H9 (cell line): ENCODE measurements around the gene PAQR5. TPM values are rescaled to one million over a fixed set of nuclear protein-coding genes. Genes with fewer than 3 reads are reported as not detected.

Experiments
- DNase-seq: peaks from one replicate; pipeline ENCODE4 v3.0.0-alpha.2; 2017
- H2AFZ ChIP-seq: one replicate; pipeline ENCODE4 v1.6.1; 2013; ENCODE audit warnings: mild to moderate bottlenecking, low read length, control low read depth, moderate library complexity
- H2AK5ac ChIP-seq: 2 replicates; pipeline ENCODE4 v1.6.1; 2013; ENCODE audit warnings: low read length, control low read depth, mixed read lengths; ENCODE audit not compliant: insufficient read length
- H2BK120ac ChIP-seq: one replicate; pipeline ENCODE4 v1.6.1; 2013; ENCODE audit warnings: low read depth, mild to moderate bottlenecking, low read length, control low read depth, inconsistent platforms; ENCODE audit not compliant: poor library complexity, severe bottlenecking
- H2BK12ac ChIP-seq: 2 replicates; pipeline ENCODE4 v1.6.1; 2013; ENCODE audit warnings: low read length, control low read depth, mixed read lengths, low read depth; ENCODE audit not compliant: insufficient read length
- H2BK15ac ChIP-seq: 2 replicates; pipeline ENCODE4 v1.6.1; 2013; ENCODE audit warnings: low read depth, low read length, control low read depth
- H2BK20ac ChIP-seq: one replicate; pipeline ENCODE4 v1.6.1; 2013; ENCODE audit warnings: low read depth, mild to moderate bottlenecking, low read length, control low read depth, inconsistent platforms; ENCODE audit not compliant: poor library complexity, severe bottlenecking
- H2BK5ac ChIP-seq: 2 replicates; pipeline ENCODE4 v1.6.1; 2013; ENCODE audit warnings: low read length, control low read depth, mixed read lengths; ENCODE audit not compliant: insufficient read length
- H3K14ac ChIP-seq: 2 replicates; pipeline ENCODE4 v1.6.1; 2013; ENCODE audit warnings: low read length, control low read depth; ENCODE audit not compliant: insufficient read depth
- H3K18ac ChIP-seq: 2 replicates; pipeline ENCODE4 v1.6.1; 2013; ENCODE audit warnings: low read depth, mild to moderate bottlenecking, mixed read lengths, low read length, control low read depth; ENCODE audit not compliant: insufficient read length
- H3K23ac ChIP-seq: 2 replicates; pipeline ENCODE4 v1.6.1; 2013; ENCODE audit warnings: low read length, control low read depth, mixed read lengths, low read depth; ENCODE audit not compliant: insufficient read length
- H3K23me2 ChIP-seq: 2 replicates; pipeline ENCODE4 v1.6.1; 2013; ENCODE audit warnings: low read depth, mild to moderate bottlenecking, mixed read lengths, low read length, control low read depth; ENCODE audit not compliant: insufficient read length, poor library complexity, severe bottlenecking
- H3K27ac ChIP-seq: 2 replicates; pipeline ENCODE4 v1.5.1; 2013; ENCODE audit warnings: low read length, control low read depth, mixed read lengths, low read depth; ENCODE audit not compliant: insufficient read length
- H3K27me3 ChIP-seq: 2 replicates; pipeline ENCODE4 v1.6.1; 2013; ENCODE audit warnings: low read length, control low read depth, inconsistent platforms; ENCODE audit not compliant: insufficient read depth
- H3K4ac ChIP-seq: 2 replicates; pipeline ENCODE4 v1.6.1; 2013; ENCODE audit warnings: low read depth, mild to moderate bottlenecking, control low read depth, inconsistent platforms, low read length, moderate library complexity
- H3K4me1 ChIP-seq: 2 replicates; pipeline ENCODE4 v1.6.1; 2013; ENCODE audit warnings: low read length, control low read depth, inconsistent platforms; ENCODE audit not compliant: insufficient read depth
- H3K4me2 ChIP-seq: 2 replicates; pipeline ENCODE4 v1.6.1; 2013; ENCODE audit warnings: low read length, control low read depth, mixed read lengths; ENCODE audit not compliant: insufficient read length, insufficient read depth
- H3K56ac ChIP-seq: 2 replicates; pipeline ENCODE4 v1.6.1; 2013; ENCODE audit warnings: low read depth, mild to moderate bottlenecking, mixed read lengths, low read length, control low read depth; ENCODE audit not compliant: insufficient read length
- H3K79me1 ChIP-seq: 2 replicates; pipeline ENCODE4 v1.6.1; 2013; ENCODE audit warnings: low read depth, mild to moderate bottlenecking, moderate library complexity, low read length, control low read depth, inconsistent platforms; ENCODE audit not compliant: insufficient read depth, poor library complexity, severe bottlenecking
- H3K79me2 ChIP-seq: 2 replicates; pipeline ENCODE4 v1.6.1; 2013; ENCODE audit warnings: low read length, control low read depth, inconsistent platforms; ENCODE audit not compliant: insufficient read depth
- H3K9ac ChIP-seq: 2 replicates; pipeline ENCODE4 v1.6.1; 2013; ENCODE audit warnings: low read length, control low read depth, mixed read lengths; ENCODE audit not compliant: insufficient read length; ENCODE audit errors: extremely low read depth
- H3K9me3 ChIP-seq: one replicate; pipeline ENCODE4 v1.6.1; 2013; ENCODE audit warnings: low read depth, low read length, inconsistent platforms; ENCODE audit not compliant: control insufficient read depth
- H3T11ph ChIP-seq: one replicate; pipeline ENCODE4 v1.6.1; 2013; ENCODE audit warnings: mild to moderate bottlenecking, low read length, control low read depth, inconsistent platforms
- H4K20me1 ChIP-seq: one replicate; pipeline ENCODE4 v1.6.1; 2013; ENCODE audit not compliant: control insufficient read depth, insufficient read length, insufficient read depth
- H4K5ac ChIP-seq: 2 replicates; pipeline ENCODE4 v1.6.1; 2013; ENCODE audit warnings: low read depth, mild to moderate bottlenecking, mixed read lengths, low read length, control low read depth; ENCODE audit not compliant: insufficient read length
- H4K8ac ChIP-seq: replicated peaks from 2 replicates; pipeline ENCODE4 v1.6.1; 2013; ENCODE audit warnings: low read length, control low read depth, mixed read lengths, low read depth; ENCODE audit not compliant: insufficient read length
- H4K91ac ChIP-seq: 2 replicates; pipeline ENCODE4 v1.6.1; 2013; ENCODE audit warnings: low read depth, mild to moderate bottlenecking, moderate library complexity, mixed read lengths, low read length, control low read depth; ENCODE audit not compliant: insufficient read length
- H3K27ac Mint-ChIP-seq, 3 experiments: 2 replicates in 2 of 3; 3 replicates in 1 of 3; pipeline ENCODE4 v1.8.0; 2020 to 2021; ENCODE audit warnings: mixed read lengths in 3 of 3, mild to moderate bottlenecking in 1 of 3, moderate library complexity in 1 of 3
- H3K27me3 Mint-ChIP-seq: 2 replicates; pipeline ENCODE4 v1.8.0; 2021; ENCODE audit warnings: low read depth, mild to moderate bottlenecking, moderate library complexity, mixed read lengths
- H3K36me3 Mint-ChIP-seq, 3 experiments: 2 replicates in 2 of 3; 3 replicates in 1 of 3; pipeline ENCODE4 v1.8.0; 2020 to 2021; ENCODE audit warnings: low read depth in 3 of 3, mixed read lengths in 3 of 3; ENCODE audit not compliant: insufficient read depth in 1 of 3
- H3K4me1 Mint-ChIP-seq, 2 experiments: 2 replicates each; pipeline ENCODE4 v1.8.0; 2020; ENCODE audit warnings: mixed read lengths in 2 of 2
- H3K4me3 Mint-ChIP-seq, 2 experiments: 2 replicates in 1 of 2; 3 replicates in 1 of 2; pipeline ENCODE4 v1.8.0; 2020 to 2021; ENCODE audit warnings: mild to moderate bottlenecking in 2 of 2, mixed read lengths in 2 of 2, moderate library complexity in 1 of 2
- H3K9me3 Mint-ChIP-seq, 2 experiments: 2 replicates in 1 of 2; 3 replicates in 1 of 2; pipeline ENCODE4 v1.8.0; 2020; ENCODE audit warnings: mild to moderate bottlenecking in 2 of 2, mixed read lengths in 2 of 2, moderate library complexity in 1 of 2
- CTCF ChIP-seq: fragments of 200-600 bp; sonication (generic); conservative IDR thresholded peaks from 3 replicates; pipeline ENCODE4 v1.8.0; 2021; ENCODE audit warnings: antibody characterized with exemption, mild to moderate bottlenecking
- WGBS: extraction: QIAGEN DNeasy Blood & Tissue Kit; methylation state at CpG from one replicate; pipeline ENCODE4 v1.1.7; 2013; ENCODE audit warnings: missing lambda C conversion rate, low lambda C conversion rate, mixed read lengths; ENCODE audit not compliant: insufficient read length; ENCODE audit errors: extremely low coverage; 5-methylcytosine and 5-hydroxymethylcytosine counted together
- total RNA-seq: library from RNA; stranded (reverse); gene quantifications from 2 replicates; pipeline ENCODE4 v1.2.1, GENCODE V29; 2021

The PAQR5 gene
- total RNA-seq, 1 experiment from 2014 or later: 1.6 TPM

GRCh38 chr15:69434679-69435078, 136.0 kb downstream of the PAQR5 start:
- Histone ChIP-seq H3K79me2 (no peaks in the 10 kb centered on the region), H3K18ac (no peak overlapping the region), H2BK15ac (no peak overlapping the region), H2BK12ac (no peak overlapping the region), H4K91ac (no peak overlapping the region), H3K4ac (no peak overlapping the region), H2AFZ (no peak overlapping the region), H3K23me2 (no peaks in the 10 kb centered on the region), H3K4me1 (no peaks in the 10 kb centered on the region), H3K79me1 (no peaks in the 10 kb centered on the region), H3K9me3 (no peaks in the 10 kb centered on the region), H2AK5ac (no peak overlapping the region), H3K27me3 (no peaks in the 10 kb centered on the region), H2BK20ac (no peak overlapping the region), H4K20me1 (no peaks in the 10 kb centered on the region), H3K56ac (no peak overlapping the region), H3T11ph (no peak overlapping the region), H3K23ac (no peak overlapping the region), H4K5ac (no peak overlapping the region), H3K27ac (no peak overlapping the region), H3K4me2 (no peak overlapping the region), H3K9ac (no peak overlapping the region), H2BK120ac (no peak overlapping the region), H2BK5ac (no peak overlapping the region), H4K8ac (no peak overlapping the region), H3K14ac (no peak overlapping the region)
- Mint-ChIP-seq H3K4me1 (no peaks in the 10 kb centered on the region), H3K36me3 (peaks cover 39 to 84% (median 82%) of the 10 kb centered on the region in 3 experiments), H3K27me3 (no peaks in the 10 kb centered on the region), H3K27ac (peak overlapping the region in 1 of 3 experiments; percentile 2; a peak in 1 of 7 replicates), H3K9me3 (no peaks in the 10 kb centered on the region), H3K4me3 (no peak overlapping the region)
- no peak for TF ChIP-seq CTCF
- no CpG with 5 or more reads among the region's 18 CpGs for WGBS
- DNase-seq: no peak
